GM19438 (cell line): Measurements from ENCODE around the gene PIGC.
A peak's percentile ranks its signal among the peaks of the same experiment; 100 is the strongest.
"Not testable (repeated sequence)": the region's sequence is repeated elsewhere in the genome, so short reads cannot be mapped to it uniquely, and the experiment has no call there.

ENCODE experiments used
- ATAC-seq: cut with Tn5 transposase; IDR thresholded peaks from one replicate; pipeline ENCODE4 v1.9.1; 2021; ENCODE audit warnings: low read depth; ENCODE audit not compliant: unreplicated experiment

Gene PIGC

GRCh38 chr1:172467446-172467845 lies 23.6 kb upstream of the PIGC start:
- ATAC-seq, result no peak

- no peak for ATAC-seq
Measured at GRCh38 chr1:172466795-172467407, 23.0 kb upstream of the PIGC start.

GRCh38 chr1:172465617-172466016 lies 21.7 kb upstream of the PIGC start:
- no peak for ATAC-seq

GRCh38 chr1:172460887-172461315 lies 17.0 kb upstream of the PIGC start:
- no peak for ATAC-seq

- no peak for ATAC-seq
Measured at GRCh38 chr1:172460177-172460576, 16.3 kb upstream of the PIGC start.

- no peak for ATAC-seq
Measured at GRCh38 chr1:172457479-172458130, 13.7 kb upstream of the PIGC start.

GRCh38 chr1:172456344-172456769 lies 12.5 kb upstream of the PIGC start:
- ATAC-seq, result no peak

- ATAC-seq, result no peak
Measured at GRCh38 chr1:172455451-172455850, 11.6 kb upstream of the PIGC start.

- ATAC-seq, result no peak
Measured at GRCh38 chr1:172453607-172454006, 9.7 kb upstream of the PIGC start.

- ATAC-seq, result no peak
Measured at GRCh38 chr1:172453153-172453545, 9.3 kb upstream of the PIGC start.

- ATAC-seq, result no peak
Measured at GRCh38 chr1:172452536-172453152, 8.8 kb upstream of the PIGC start.

- ATAC-seq, result no peak
Measured at GRCh38 chr1:172451002-172451443, 7.2 kb upstream of the PIGC start.

GRCh38 chr1:172450524-172450885 lies 6.6 kb upstream of the PIGC start:
- ATAC-seq, result no peak

GRCh38 chr1:172449585-172450523 lies 6.0 kb upstream of the PIGC start:
- peak; percentile 92 for ATAC-seq

GRCh38 chr1:172448995-172449584 lies 5.2 kb upstream of the PIGC start:
- no peak for ATAC-seq

- ATAC-seq, result no peak
Measured at GRCh38 chr1:172447641-172448040, 3.8 kb upstream of the PIGC start.

- no peak for ATAC-seq
Measured at GRCh38 chr1:172446547-172446946, 2.7 kb upstream of the PIGC start.

GRCh38 chr1:172442843-172443565 lies 865 bp downstream of the PIGC start:
- ATAC-seq, result no peak

- no peak for ATAC-seq
Measured at GRCh38 chr1:172442404-172442803, 1.5 kb downstream of the PIGC start.

GRCh38 chr1:172437183-172437582 lies 6.7 kb downstream of the PIGC start:
- not testable (repeated sequence) for ATAC-seq
